NB4 (cell line): Measurements from ENCODE around the gene ZNF407.

Experiments
- DNase-seq: peaks from one replicate; pipeline ENCODE4 v3.0.0; 2010; ENCODE audit warnings: low read depth
- H3K4me3 ChIP-seq: one replicate; pipeline ENCODE4 v1.5.1; 2011; ENCODE audit warnings: mild to moderate bottlenecking, low read depth, low read length, moderate library complexity
- MAX ChIP-seq: IDR thresholded peaks from 2 replicates; pipeline ENCODE4 v1.6.1; 2011; ENCODE audit warnings: low read depth, low read length
- MYC ChIP-seq: IDR thresholded peaks from 2 replicates; pipeline ENCODE4 v1.6.1; 2011; ENCODE audit warnings: low read depth, low read length
- POLR2A ChIP-seq: IDR thresholded peaks from 2 replicates; pipeline ENCODE4 v1.6.1; 2011; ENCODE audit warnings: mild to moderate bottlenecking; ENCODE audit not compliant: insufficient read length; ENCODE audit errors: extremely low read depth
- TF ChIP-seq, protein P1 (sequence below): IDR thresholded peaks from one replicate; pipeline ENCODE4 v1.5.1; 2012; ENCODE audit warnings: low read depth, low read length

Gene ZNF407

GRCh38 chr18:74797577-74798151, 200.0 kb downstream of the ZNF407 start:
- DNase-seq = no peak
- TF ChIP-seq, protein P1, sequence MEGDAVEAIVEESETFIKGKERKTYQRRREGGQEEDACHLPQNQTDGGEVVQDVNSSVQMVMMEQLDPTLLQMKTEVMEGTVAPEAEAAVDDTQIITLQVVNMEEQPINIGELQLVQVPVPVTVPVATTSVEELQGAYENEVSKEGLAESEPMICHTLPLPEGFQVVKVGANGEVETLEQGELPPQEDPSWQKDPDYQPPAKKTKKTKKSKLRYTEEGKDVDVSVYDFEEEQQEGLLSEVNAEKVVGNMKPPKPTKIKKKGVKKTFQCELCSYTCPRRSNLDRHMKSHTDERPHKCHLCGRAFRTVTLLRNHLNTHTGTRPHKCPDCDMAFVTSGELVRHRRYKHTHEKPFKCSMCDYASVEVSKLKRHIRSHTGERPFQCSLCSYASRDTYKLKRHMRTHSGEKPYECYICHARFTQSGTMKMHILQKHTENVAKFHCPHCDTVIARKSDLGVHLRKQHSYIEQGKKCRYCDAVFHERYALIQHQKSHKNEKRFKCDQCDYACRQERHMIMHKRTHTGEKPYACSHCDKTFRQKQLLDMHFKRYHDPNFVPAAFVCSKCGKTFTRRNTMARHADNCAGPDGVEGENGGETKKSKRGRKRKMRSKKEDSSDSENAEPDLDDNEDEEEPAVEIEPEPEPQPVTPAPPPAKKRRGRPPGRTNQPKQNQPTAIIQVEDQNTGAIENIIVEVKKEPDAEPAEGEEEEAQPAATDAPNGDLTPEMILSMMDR = no peak
- TF ChIP-seq MYC (no peak), POLR2A (no peak), MAX (no peak)
- H3K4me3 ChIP-seq = no peak overlapping the region

DNA sequence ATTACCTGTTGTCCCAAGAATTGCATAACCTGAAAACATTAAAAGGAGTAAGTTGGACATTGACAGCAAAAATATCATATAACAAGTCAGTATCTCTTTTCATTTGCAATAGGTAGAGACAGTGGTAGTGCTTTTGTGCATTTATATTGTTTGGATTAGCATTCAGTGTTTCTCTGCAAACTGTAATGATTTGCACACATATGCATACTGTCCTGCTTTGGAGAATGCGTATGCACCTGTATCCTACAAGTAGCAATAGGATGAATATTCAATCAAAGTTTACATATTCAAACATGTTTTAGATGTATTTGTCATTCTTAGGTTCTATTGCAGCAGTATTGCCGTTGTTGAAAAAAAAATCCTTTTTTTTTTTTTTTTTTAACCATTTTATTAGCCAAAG, 201.9 kb downstream of the ZNF407 start:
- DNase-seq = no peak
- TF ChIP-seq, protein P1 = no peak
- TF ChIP-seq POLR2A (no peak), MYC (no peak), MAX (no peak)
- H3K4me3 ChIP-seq = no peak overlapping the region

- TF ChIP-seq, protein P1 = no peak
- TF ChIP-seq MYC (no peak), MAX (no peak), POLR2A (no peak)
- DNase-seq = no peak
- H3K4me3 ChIP-seq = no peak overlapping the region
Measured at GRCh38 chr18:74800098-74800497, 202.4 kb downstream of the ZNF407 start.

- DNase-seq = no peak
- TF ChIP-seq, protein P1 = no peak
Measured at GRCh38 chr18:74803117-74803516, 205.4 kb downstream of the ZNF407 start.

GRCh38 chr18:74803769-74804168, 206.1 kb downstream of the ZNF407 start:
- TF ChIP-seq MYC (no peak), MAX (no peak), POLR2A (no peak)
- TF ChIP-seq, protein P1 = no peak
- no peak overlapping the region for H3K4me3 ChIP-seq
- no peak for DNase-seq

More at GRCh38 chr18:74803117-74803516, 205.4 kb downstream of the ZNF407 start:
- H3K4me3 ChIP-seq = no peak overlapping the region

DNA sequence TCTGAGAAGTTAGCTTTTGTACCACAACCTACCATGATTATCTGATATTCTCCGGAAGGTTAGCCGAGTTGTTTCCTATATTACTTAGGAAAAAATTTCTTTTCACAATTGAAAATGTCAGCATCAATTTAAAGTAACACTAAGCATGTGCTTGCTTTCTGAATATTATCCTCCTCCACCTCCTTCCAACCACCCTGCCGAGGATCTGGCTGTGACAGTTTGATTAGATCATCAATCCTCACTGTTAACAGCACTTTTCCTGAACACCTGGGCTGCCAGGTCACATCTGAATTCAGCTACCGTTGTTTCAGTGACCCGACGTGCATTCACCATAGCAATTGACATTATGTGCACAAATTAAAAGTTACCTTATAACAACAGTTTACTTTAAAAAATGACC, 207.0 kb downstream of the ZNF407 start:
- no peak for DNase-seq
- TF ChIP-seq POLR2A (no peak), MYC (no peak), MAX (no peak)
- TF ChIP-seq, protein P1 = no peak
- H3K4me3 ChIP-seq = no peak overlapping the region
